Measurements from ENCODE around the gene SPATA13. TPM values are rescaled to one million over a fixed set of nuclear protein-coding genes. Genes with fewer than 3 reads are reported as not detected.

Gene SPATA13
- total RNA-seq, 4 donors from 2014 or later: 10.0 to 24.6 (median 13.4) TPM

- H3K9me3 ChIP-seq: peaks cover 0 to 14% (median 0%) of the 10 kb centered on the region in 3 donors
- H3K4me1 ChIP-seq: no peaks in the 10 kb centered on the region
- WGBS, 2 donors (ENCODE audit: low coverage in 1 of 2): 80 to 100% methylated on average over 1 to 2 of the region's 2 CpGs
- H3K27ac ChIP-seq: no peak overlapping the region
- ATAC-seq: no peak
- no peaks in the 10 kb centered on the region for H3K36me3 ChIP-seq
- H3K27me3 ChIP-seq: peaks cover 15% of the 10 kb centered on the region
- no peak for TF ChIP-seq POLR2AphosphoS5 (IDR thresholded peaks at IDR 0.05)
- TF ChIP-seq, protein P1, sequence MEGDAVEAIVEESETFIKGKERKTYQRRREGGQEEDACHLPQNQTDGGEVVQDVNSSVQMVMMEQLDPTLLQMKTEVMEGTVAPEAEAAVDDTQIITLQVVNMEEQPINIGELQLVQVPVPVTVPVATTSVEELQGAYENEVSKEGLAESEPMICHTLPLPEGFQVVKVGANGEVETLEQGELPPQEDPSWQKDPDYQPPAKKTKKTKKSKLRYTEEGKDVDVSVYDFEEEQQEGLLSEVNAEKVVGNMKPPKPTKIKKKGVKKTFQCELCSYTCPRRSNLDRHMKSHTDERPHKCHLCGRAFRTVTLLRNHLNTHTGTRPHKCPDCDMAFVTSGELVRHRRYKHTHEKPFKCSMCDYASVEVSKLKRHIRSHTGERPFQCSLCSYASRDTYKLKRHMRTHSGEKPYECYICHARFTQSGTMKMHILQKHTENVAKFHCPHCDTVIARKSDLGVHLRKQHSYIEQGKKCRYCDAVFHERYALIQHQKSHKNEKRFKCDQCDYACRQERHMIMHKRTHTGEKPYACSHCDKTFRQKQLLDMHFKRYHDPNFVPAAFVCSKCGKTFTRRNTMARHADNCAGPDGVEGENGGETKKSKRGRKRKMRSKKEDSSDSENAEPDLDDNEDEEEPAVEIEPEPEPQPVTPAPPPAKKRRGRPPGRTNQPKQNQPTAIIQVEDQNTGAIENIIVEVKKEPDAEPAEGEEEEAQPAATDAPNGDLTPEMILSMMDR (IDR thresholded peaks at IDR 0.05): no peak
- no peak for TF ChIP-seq POLR2A (IDR thresholded peaks at IDR 0.05)
- no peak for TF ChIP-seq EP300 (IDR thresholded peaks at IDR 0.05)
- no peak overlapping the region for H3K4me3 ChIP-seq
Observed at GRCh38 chr13:24127116-24127631, 33.3 kb upstream of the SPATA13 start.

DNA sequence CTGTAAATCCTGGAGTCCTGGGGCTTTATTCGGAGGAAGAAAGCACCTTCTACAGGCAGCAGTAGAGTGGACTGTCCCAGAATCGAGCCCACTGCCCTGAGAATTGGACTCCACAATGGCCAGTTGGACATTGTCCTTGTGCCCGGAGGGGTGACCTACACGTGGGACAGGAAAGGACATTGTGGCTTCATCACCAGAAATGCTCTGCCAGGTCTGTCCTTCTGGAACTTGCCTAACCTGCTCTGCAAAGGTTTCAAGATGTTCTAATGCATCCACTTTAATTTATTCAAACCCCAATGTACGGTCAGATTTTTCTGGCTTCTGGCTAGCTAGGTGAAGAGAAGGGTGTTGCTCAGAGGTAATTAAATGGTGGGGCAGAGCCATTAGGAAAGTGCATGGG lies 32.4 kb upstream of the SPATA13 start:
- peaks cover 0 to 18% (median 0%) of the 10 kb centered on the region in 3 donors for H3K9me3 ChIP-seq
- TF ChIP-seq POLR2A (IDR thresholded peaks at IDR 0.05) (no peak), POLR2AphosphoS5 (IDR thresholded peaks at IDR 0.05) (no peak), EP300 (IDR thresholded peaks at IDR 0.05) (no peak)
- TF ChIP-seq, protein P1 (IDR thresholded peaks at IDR 0.05): no peak
- H3K4me1 ChIP-seq: no peaks in the 10 kb centered on the region
- H3K27me3 ChIP-seq: peaks cover 15% of the 10 kb centered on the region
- WGBS, 2 donors (ENCODE audit: low coverage in 1 of 2): 82 to 100% methylated on average over 1 to 3 of the region's 5 CpGs
- H3K36me3 ChIP-seq: no peaks in the 10 kb centered on the region
- H3K4me3 ChIP-seq: no peak overlapping the region
- no peak overlapping the region for H3K27ac ChIP-seq
- no peak for ATAC-seq

- no peak for TF ChIP-seq POLR2A (IDR thresholded peaks at IDR 0.05)
- TF ChIP-seq, protein P1 (IDR thresholded peaks at IDR 0.05): no peak
- TF ChIP-seq POLR2AphosphoS5 (IDR thresholded peaks at IDR 0.05): no peak
- TF ChIP-seq EP300 (IDR thresholded peaks at IDR 0.05): no peak
- 78 to 79% methylated on average over 3 to 5 of the region's 5 CpGs for WGBS, 2 donors (ENCODE audit: low coverage in 1 of 2)
- peaks cover 0 to 18% (median 0%) of the 10 kb centered on the region in 3 donors for H3K9me3 ChIP-seq
Observed at GRCh38 chr13:24128962-24129361, 31.6 kb upstream of the SPATA13 start.

DNA sequence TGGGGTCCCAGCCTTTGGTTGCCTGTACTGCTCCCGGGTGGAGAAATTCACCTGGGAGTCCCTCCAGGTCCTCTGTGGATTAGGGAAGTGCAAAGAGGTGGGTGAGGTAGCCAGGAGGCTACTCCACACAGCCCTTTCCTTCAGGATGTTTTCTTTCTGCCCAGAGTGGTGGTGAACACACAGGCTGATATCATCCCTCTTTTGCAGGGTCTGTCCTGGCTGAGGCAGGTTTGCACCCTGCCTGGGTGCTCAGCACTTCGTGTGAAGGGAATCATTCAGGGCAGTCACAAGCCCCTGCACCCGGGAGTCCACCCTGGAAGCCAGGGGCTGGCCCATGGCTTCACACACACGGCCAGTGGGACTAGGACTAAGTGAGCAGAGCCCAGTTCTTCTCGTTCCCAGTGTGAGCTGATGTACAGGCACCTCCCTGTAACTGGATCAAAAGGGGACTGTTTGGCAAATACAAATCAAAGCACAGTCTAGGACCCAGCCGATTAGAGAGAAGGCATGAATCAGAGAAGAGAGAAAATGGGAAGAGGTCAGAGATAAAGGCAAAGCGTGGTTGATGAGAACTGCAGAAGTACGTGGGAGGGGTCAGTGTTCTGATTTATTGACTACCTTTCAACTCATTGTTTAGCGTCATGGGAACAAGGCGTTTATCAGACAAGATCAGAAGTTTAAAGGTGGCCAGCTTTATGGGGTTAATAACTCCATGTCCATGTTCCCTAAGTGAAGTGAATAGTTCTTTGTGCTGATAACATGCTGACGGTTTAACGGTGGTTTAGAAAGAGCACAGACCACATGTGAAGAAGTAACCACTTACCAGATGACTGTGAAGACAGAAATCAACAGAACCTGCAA lies 30.4 kb upstream of the SPATA13 start:
- TF ChIP-seq POLR2AphosphoS5 (IDR thresholded peaks at IDR 0.05) (no peak), POLR2A (IDR thresholded peaks at IDR 0.05) (no peak), EP300 (IDR thresholded peaks at IDR 0.05) (no peak)
- TF ChIP-seq, protein P1 (IDR thresholded peaks at IDR 0.05): no peak
- peaks cover 0 to 18% (median 0%) of the 10 kb centered on the region in 3 donors for H3K9me3 ChIP-seq
- H3K4me3 ChIP-seq: no peak overlapping the region
- H3K27me3 ChIP-seq: peaks cover 15% of the 10 kb centered on the region
- no peaks in the 10 kb centered on the region for H3K4me1 ChIP-seq
- ATAC-seq: no peak
- 37 to 47% methylated on average over 7 to 9 of the region's 12 CpGs for WGBS, 2 donors (ENCODE audit: low coverage in 1 of 2)
- no peaks in the 10 kb centered on the region for H3K36me3 ChIP-seq
- no peak overlapping the region for H3K27ac ChIP-seq

More at GRCh38 chr13:24128962-24129361, 31.6 kb upstream of the SPATA13 start:
- Histone ChIP-seq H3K27ac (no peak overlapping the region), H3K4me3 (no peak overlapping the region), H3K36me3 (no peaks in the 10 kb centered on the region), H3K27me3 (peaks cover 15% of the 10 kb centered on the region), H3K4me1 (no peaks in the 10 kb centered on the region)
- no peak for ATAC-seq
